GM19468 (cell line): ENCODE results near the gene OGN.
"Not testable (repeated sequence)": the region's sequence is repeated elsewhere in the genome, so short reads cannot be mapped to it uniquely, and the experiment has no call there.

Experiments
- ATAC-seq: cut with Tn5 transposase; IDR thresholded peaks from one replicate; pipeline ENCODE4 v1.9.1; 2021; ENCODE audit warnings: mild to moderate bottlenecking, moderate library complexity, moderate number of reproducible peaks; ENCODE audit not compliant: unreplicated experiment; ENCODE audit errors: extremely low read depth

The OGN gene

GRCh38 chr9:92404042-92404836 lies at the start of gene OGN:
Gene OGN, minus strand, starts transcription at chr9:92404578. Its CDS starts 1,171 bp downstream, at chr9:92403407.
- no peak for ATAC-seq

- ATAC-seq = no peak
These were observed 42.2 kb upstream of the OGN start for GRCh38 chr9:92446536-92446935.

GRCh38 chr9:92444841-92445240 lies 40.5 kb upstream of the OGN start:
- ATAC-seq = no peak

- ATAC-seq = no peak
These were observed 36.3 kb upstream of the OGN start for GRCh38 chr9:92440751-92441046.

GRCh38 chr9:92439921-92440750 lies 35.8 kb upstream of the OGN start:
- ATAC-seq = no peak

GRCh38 chr9:92438900-92439526 lies 34.6 kb upstream of the OGN start:
- ATAC-seq = no peak

- no peak for ATAC-seq
These were observed 30.9 kb upstream of the OGN start for GRCh38 chr9:92435263-92435662.

- no peak for ATAC-seq
These were observed 28.7 kb upstream of the OGN start for GRCh38 chr9:92432972-92433548.

GRCh38 chr9:92432350-92432749 lies 28.0 kb upstream of the OGN start:
- no peak for ATAC-seq

- ATAC-seq = no peak
These were observed 25.5 kb upstream of the OGN start for GRCh38 chr9:92429836-92430235.

- no peak for ATAC-seq
These were observed 22.2 kb upstream of the OGN start for GRCh38 chr9:92426501-92427145.

- ATAC-seq = no peak
These were observed 21.1 kb upstream of the OGN start for GRCh38 chr9:92425474-92425873.

- no peak for ATAC-seq
These were observed 20.0 kb upstream of the OGN start, which contains the start of gene OMD for GRCh38 chr9:92424340-92424739. Gene OMD, minus strand, starts transcription at chr9:92424471. Its CDS starts 6,913 bp downstream, at chr9:92417558.

GRCh38 chr9:92423612-92424011 lies 19.2 kb upstream of the OGN start:
- no peak for ATAC-seq

- no peak for ATAC-seq
These were observed 18.4 kb upstream of the OGN start for GRCh38 chr9:92422611-92423338.

- no peak for ATAC-seq
These were observed 10.2 kb upstream of the OGN start for GRCh38 chr9:92414566-92414965.

- ATAC-seq = not testable (repeated sequence)
These were observed 6.8 kb upstream of the OGN start for GRCh38 chr9:92411157-92411556.

- no peak for ATAC-seq
These were observed 4.5 kb upstream of the OGN start for GRCh38 chr9:92408747-92409478.

- ATAC-seq = no peak
These were observed 3.4 kb upstream of the OGN start for GRCh38 chr9:92407818-92408217.
